Fibroblast of pulmonary artery (primary cell): Measurements from ENCODE around the gene PPP1R26.

Experiments
- DNase-seq: peaks from one replicate; pipeline ENCODE4 v3.0.0-alpha.2; 2010; ENCODE audit warnings: low read depth
- H3K4me3 ChIP-seq: replicated peaks from 2 replicates; pipeline ENCODE4 v1.5.1; 2011; ENCODE audit warnings: low read depth, mild to moderate bottlenecking, control low read depth, low read length, moderate library complexity
- TF ChIP-seq, protein P1 (sequence below): IDR thresholded peaks from 2 replicates; pipeline ENCODE4 v1.5.1; 2011; ENCODE audit warnings: mild to moderate bottlenecking, control low read depth, low read length, inconsistent platforms; ENCODE audit errors: missing control alignments

PPP1R26 gene

DNA sequence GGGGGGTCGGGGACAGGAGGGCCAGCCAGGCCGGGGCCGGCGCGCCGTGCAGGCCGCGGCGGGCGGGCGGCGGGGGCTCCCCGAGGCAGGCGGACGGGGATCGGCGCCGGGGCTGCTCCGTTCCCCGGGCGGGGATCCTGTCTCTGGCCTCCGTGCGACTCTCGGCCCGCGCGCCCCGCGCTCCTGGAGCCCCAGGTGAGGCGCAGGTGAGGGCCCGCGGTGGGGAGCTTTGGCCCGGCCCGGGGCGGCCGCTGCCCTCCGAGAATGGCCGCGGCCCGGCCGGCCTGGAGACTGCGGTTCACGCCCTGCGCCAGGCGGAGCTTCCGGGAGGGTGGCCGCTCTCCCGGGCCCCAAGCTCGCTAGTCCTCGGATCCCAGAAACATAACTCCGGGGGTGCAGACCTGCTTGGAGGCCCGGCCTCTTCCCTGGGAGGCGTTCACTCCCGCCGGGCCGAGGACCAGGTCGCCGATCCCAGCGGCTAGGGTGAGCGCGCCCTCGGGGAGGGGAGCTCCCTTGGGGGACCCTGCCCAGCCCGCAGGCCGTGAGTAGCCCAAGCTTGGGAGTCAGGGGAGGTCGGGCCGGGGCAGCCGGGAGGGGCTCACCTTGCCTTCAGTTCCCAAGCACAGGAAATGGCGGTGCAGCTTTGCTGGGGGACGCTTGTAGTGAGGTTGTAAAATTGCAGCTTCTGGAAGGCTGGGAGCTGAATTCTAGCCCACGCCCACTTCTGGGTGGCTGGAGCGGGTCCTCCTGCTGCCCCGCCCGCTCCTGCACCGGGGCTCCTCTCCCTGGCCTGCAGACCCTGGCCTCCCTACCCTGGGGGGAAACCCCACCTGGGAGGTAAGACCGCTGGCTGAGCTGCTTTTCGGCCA lies 723 bp downstream of the PPP1R26 start:
- peak; percentile 29 for DNase-seq
- TF ChIP-seq, protein P1, sequence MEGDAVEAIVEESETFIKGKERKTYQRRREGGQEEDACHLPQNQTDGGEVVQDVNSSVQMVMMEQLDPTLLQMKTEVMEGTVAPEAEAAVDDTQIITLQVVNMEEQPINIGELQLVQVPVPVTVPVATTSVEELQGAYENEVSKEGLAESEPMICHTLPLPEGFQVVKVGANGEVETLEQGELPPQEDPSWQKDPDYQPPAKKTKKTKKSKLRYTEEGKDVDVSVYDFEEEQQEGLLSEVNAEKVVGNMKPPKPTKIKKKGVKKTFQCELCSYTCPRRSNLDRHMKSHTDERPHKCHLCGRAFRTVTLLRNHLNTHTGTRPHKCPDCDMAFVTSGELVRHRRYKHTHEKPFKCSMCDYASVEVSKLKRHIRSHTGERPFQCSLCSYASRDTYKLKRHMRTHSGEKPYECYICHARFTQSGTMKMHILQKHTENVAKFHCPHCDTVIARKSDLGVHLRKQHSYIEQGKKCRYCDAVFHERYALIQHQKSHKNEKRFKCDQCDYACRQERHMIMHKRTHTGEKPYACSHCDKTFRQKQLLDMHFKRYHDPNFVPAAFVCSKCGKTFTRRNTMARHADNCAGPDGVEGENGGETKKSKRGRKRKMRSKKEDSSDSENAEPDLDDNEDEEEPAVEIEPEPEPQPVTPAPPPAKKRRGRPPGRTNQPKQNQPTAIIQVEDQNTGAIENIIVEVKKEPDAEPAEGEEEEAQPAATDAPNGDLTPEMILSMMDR = no peak
- peak overlapping the region; percentile 74 for H3K4me3 ChIP-seq

DNA sequence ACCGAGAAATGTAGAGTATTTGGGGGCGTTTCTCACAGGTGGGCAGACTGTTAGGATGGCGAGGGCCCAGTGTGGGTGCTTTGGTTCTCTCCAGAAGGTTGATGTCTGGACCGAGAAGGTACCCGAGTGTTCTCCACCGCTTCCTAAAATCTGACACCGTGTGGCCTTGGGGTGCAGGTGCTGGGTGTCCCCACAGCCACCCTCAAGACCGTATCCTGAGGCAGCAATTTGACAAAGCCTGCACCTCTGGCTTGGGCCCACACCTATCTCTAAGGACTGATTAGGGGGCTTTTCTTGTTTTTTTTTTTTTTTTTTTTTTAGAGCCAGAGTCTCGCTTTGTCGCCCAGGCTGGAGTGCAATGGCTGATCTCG lies 1.3 kb downstream of the PPP1R26 start:
- TF ChIP-seq, protein P1 = no peak
- no peak for DNase-seq
- H3K4me3 ChIP-seq = peak overlapping the region; percentile 74

DNA sequence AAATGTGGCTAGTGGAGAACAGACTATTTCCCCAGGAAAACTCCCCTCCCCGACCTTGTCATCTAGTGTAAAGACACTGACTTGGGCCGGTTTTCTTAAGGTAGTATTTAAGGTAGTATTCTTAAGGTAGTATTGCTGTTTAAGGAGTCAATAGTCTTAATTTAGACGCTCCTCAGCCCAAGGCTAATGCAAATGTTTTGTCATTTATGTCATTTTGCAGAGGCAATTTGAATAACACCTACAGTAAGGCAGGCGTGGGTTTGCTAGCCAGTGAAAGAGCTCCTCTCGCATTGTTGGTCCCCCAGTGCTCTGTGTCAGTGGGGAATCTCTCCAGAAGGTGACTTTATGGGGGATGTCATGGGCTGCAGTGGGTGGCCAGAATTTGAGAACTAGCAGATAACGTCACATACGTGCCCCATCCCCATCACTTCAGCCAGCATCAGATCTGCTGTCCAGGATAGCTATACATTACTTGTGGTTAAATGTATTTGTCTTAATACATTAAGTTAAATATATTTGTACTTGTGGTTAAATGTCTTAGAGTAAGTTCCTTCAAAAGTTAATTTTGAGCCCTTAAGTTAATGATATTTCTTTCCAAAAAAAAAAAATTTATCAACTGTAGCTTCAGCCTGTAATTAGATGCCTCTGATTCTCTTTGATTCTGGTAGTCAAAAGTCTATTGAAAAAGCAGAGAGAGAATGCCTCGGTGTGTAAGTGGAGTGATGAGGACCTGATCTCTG lies 2.6 kb downstream of the PPP1R26 start:
- TF ChIP-seq, protein P1 = no peak
- no peak overlapping the region for H3K4me3 ChIP-seq
- DNase-seq = no peak

DNA sequence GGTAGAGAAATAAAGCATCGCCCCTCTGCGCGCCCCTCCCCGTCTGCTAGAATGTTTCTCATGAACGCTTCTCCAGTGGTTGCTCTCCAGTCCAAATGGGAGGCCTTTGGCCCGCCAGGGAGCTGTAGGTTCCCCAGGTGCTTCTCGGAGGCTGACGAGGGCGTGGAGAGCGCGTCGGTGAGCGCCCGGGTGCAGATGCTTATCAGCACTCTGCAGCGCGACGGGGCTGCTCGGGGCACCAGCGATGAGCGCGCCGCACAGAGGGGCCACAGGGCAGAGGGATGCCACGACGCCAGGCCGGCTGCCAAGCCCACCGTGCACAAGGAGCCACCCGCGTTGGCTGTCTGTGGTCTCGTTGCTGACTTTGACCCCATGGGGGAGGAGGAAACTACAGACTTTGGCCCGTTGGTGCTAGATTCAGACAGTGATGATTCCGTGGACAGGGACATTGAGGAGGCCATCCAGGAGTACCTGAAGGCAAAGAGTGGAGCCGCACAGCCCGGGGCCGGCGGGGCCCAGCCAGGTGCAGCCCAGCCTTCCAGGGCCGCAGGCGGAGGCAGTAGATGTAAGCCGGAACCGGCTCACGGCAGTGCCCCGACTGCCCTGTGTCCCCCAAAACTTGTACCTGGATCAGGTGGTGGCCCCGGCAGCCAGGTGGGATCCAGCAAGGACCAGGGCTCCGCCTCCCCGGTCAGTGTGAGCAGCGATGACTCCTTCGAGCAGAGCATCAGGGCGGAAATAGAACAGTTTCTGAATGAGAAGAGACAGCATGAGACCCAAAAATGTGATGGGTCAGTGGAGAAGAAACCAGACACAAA lies 5.1 kb downstream of the PPP1R26 start:
- DNase-seq = no peak
- H3K4me3 ChIP-seq = no peak overlapping the region
- TF ChIP-seq, protein P1 = no peak

DNA sequence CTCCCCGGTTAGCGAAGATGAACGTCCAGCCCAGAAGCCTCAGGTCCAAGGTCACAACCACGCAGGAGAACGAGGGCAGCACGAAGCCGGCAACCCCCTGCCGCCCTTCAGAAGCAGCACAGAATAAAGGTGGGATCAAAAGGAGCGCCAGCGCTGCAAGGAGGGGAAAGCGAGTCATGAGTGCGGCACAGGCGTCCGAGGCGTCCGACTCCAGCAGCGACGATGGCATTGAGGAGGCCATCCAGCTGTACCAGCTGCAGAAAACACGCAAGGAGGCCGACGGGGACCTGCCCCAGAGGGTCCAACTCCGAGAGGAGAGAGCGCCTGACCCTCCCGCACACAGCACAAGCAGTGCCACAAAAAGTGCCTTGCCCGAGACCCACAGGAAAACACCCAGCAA lies 5.8 kb downstream of the PPP1R26 start:
- no peak overlapping the region for H3K4me3 ChIP-seq
- no peak for DNase-seq
- TF ChIP-seq, protein P1 = no peak

DNA sequence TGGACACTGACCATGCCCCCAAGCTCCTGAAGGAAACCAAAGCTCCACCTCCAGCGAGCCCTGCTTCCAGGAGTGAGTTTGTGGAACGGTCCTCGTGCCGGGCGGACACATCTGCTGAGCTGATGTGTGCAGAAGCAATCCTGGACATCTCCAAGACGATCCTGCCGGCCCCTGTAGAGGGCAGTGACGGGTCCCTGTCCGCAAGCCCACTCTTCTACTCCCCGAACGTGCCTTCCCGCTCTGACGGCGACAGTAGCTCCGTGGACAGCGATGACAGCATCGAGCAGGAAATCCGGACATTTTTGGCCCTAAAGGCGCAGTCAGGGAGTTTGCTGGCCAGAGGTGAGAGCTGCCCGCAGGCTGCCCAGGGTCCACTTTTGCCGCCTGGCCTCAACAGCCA lies 6.2 kb downstream of the PPP1R26 start:
- TF ChIP-seq, protein P1 = no peak
- no peak for DNase-seq
- H3K4me3 ChIP-seq = no peak overlapping the region
